Limb (tissue), 2 donors: Measurements from ENCODE around the gene FEM1C.
"Not testable (repeated sequence)": the region's sequence is repeated elsewhere in the genome, so short reads cannot be mapped to it uniquely, and the experiment has no call there.

Source experiments
- DNase-seq, 2 donors: peaks; one replicate each; pipeline ENCODE4 v3.0.0-alpha.2; 2016; ENCODE audit errors: extremely low spot score in 2 of 2

Gene FEM1C

DNA sequence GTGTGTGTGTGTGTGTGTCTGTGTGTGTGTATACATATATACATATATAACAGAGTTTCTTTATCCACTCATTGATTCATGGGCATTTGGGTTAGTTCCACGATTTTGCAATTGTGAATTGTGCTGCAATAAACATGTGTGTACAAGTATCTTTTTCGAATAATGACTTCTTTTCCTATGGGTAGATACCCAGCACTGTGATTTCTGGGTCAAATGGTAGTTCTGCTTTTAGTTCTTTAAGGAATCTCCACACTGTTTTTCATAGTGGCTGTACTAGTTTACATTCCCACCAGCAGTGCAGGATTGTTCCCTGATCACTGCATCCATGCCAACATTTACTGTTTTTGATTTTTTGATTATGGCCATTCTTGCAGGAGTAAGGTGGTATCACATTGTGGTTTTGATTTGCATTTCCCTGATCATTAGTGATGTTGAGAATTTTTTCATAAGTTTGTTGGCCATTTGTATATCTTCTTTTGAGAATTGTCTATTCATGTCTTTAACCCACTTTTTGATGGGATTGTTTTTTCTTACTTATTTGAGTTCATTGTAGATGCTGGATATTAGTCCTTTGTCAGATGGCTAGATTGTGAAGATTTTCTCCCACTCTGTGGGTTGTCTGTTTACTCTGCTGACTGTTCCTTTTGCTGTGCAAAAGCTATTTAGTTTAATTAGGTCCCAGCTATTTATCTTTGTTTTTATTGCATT lies 65.3 kb downstream of the FEM1C start:
- not testable (repeated sequence) for DNase-seq

DNA sequence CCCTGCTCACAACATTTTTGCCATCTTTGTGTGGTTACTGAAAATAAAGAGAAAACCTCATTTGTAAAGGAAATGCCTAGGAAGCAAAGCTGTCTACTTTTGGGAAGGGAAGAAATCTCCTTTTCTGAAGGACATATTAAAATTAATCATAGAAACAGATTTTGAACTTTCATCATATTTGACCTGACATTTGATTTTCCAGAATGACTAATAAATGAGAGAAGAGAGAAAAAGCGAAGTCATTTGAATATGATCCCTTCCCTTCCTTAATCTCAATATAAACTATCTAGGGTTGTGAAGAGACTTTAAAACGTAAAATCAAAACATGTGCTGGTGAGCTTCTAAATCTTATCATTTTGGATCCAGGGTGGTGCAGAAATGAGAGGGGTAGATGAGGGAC lies 66.3 kb downstream of the FEM1C start:
- DNase-seq = no peak

- DNase-seq = no peak
These were observed 67.0 kb downstream of the FEM1C start for GRCh38 chr5:115477581-115477980.

GRCh38 chr5:115475788-115476187 lies 68.8 kb downstream of the FEM1C start:
- no peak for DNase-seq

- no peak for DNase-seq
These were observed 72.1 kb downstream of the FEM1C start for GRCh38 chr5:115472271-115473025.

DNA sequence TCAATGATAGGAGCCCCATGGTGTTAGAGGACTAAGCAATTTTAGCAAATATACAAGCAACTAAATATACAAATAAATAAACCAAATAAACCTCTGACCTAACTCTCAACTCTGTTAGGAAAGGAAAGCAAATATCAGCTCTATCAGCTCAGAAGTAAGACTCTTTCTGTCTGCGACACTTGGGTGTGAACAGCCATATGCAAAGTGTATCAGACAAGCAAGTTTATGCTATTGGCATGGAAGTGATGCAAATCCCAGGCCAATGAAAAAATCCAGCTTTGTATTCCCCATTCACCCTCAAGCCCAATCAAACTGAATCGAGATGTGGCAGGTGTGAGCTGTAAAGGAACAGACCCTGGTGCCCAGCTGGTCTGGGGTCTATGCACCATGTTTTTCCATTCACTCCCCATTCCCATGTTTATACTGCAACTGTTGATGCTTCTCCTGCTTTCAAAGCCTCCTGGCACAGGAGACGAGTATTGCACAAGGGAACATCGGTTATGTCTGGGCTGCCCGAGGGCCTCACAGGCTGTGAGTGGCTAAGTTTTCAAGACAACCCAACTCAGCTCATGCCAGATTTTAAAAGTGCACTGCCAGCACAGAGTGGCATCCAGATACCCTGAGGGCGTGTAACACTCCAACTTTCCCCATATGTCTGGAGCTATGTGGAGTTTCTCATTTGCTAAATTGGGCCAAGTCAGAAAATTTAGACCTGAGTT lies 73.1 kb downstream of the FEM1C start:
- no peak for DNase-seq

GRCh38 chr5:115470921-115471320 lies 73.7 kb downstream of the FEM1C start:
- no peak for DNase-seq
